NCI-H1436 treated with DMSO at 0.1 percent for 48 hours (cell line): ENCODE measurements around the gene PDE10A.
"Not testable (repeated sequence)": the region's sequence is repeated elsewhere in the genome, so short reads cannot be mapped to it uniquely, and the experiment has no call there.

Experiments used
- DNase-seq: peaks from one replicate; lab custom pipeline; 2025; lab: John Stamatoyannopoulos, UW

The PDE10A gene

GRCh38 chr6:165551828-165552227 lies 111.2 kb downstream of the PDE10A start:
- DNase-seq = no peak

GRCh38 chr6:165548450-165548849 lies 114.6 kb downstream of the PDE10A start:
- no peak for DNase-seq

- DNase-seq = no peak
Observed at GRCh38 chr6:165545806-165546205, 117.2 kb downstream of the PDE10A start.

- DNase-seq = no peak
Observed at GRCh38 chr6:165543781-165544180, 119.3 kb downstream of the PDE10A start.

GRCh38 chr6:165536911-165537310 lies 126.1 kb downstream of the PDE10A start:
- no peak for DNase-seq

- no peak for DNase-seq
Observed at GRCh38 chr6:165519316-165519715, 143.7 kb downstream of the PDE10A start.

DNA sequence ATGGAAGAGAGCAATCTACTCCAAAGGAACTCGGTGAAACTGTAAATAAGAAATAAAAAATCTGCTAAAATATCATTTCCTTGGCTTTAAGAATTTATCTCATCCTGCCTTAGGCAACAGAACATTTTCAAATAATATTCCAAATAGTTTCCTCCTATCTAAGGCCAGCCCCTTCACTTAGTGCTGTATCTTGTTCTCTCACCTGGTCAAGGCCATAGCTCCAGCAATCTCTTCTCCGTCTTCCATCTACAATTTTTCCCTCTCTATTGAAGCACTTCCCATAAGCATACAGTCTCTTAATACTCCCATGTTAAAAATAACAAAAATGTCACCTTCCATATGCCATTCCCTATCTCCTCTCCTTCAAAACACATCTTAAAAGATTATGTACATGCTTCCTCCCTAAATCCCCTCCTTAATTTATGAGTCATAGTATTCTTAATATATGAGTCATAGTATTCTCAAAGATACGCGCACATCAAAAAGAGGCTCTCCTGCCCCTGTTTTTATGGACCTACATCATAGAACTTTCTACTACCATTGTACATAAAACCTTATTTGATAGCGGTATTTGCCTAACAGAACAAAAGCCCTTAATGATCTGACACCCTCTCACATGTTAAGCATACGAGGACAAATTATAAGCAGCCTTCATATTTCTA lies 146.9 kb downstream of the PDE10A start:
- DNase-seq = no peak

- DNase-seq = no peak
Observed at GRCh38 chr6:165514621-165515020, 148.4 kb downstream of the PDE10A start.

- no peak for DNase-seq
Observed at GRCh38 chr6:165511807-165512206, 151.2 kb downstream of the PDE10A start.

DNA sequence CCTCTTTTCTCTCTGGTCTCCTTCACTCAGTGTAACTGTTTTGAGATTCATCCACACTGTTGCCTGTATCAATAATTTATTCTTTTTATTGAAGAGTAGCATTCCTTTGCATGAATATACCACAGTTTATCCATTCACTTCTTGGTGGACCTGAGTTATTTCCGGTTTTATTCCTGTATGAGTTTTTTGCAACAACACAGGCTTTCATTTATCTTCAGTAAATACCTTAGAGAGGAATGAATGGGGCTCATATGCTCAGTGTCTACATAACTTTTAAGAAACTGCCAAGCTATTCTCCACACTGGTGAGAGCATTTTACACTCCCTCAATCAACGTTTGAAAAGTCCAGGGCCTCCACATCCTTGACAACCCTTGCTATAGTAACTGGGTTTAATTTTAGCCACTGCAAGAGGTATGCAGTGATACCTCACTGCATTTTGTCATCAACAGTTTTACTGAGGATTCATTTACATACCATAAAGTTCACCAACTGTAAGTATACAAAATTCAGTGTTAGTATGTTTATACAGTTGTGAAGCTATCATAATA lies 154.6 kb downstream of the PDE10A start:
- no peak for DNase-seq

- no peak for DNase-seq
Observed at GRCh38 chr6:165506657-165507056, 156.4 kb downstream of the PDE10A start.

DNA sequence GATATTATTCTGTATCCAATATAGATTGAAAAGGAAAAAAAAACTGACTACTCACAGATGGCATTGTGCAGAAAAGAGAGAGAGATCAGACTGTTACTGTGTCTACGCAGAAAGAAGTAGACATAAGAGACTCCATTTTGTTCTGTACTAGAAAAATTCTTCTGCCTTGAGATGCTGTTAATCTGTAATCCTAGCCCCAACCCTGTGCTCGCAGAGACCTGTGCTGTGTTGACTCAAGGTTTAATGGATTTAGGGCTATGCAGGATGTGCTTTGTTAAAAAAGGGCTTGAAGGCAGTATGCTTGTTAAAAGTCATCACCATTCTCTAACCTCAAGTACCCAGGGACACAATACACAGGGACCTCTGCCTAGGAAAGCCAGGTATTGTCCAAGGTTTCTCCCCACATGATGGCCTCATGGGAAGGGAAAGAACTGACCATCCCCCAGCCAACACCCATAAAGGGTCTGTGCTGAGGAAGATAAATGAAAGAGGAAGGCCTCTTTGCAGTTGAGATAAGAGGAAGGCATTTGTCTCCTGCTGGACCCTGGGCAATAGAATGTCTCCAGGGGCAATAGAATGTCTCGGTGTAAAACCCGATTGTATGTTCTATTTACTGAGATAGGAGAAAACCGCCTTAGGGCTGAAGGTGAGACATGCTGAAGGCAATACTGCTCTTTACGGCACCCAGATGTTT lies 162.7 kb downstream of the PDE10A start:
- DNase-seq = not testable (repeated sequence)

GRCh38 chr6:165497472-165497871 lies 165.6 kb downstream of the PDE10A start:
- no peak for DNase-seq

- DNase-seq = no peak
Observed at GRCh38 chr6:165488624-165489295, 174.3 kb downstream of the PDE10A start.

DNA sequence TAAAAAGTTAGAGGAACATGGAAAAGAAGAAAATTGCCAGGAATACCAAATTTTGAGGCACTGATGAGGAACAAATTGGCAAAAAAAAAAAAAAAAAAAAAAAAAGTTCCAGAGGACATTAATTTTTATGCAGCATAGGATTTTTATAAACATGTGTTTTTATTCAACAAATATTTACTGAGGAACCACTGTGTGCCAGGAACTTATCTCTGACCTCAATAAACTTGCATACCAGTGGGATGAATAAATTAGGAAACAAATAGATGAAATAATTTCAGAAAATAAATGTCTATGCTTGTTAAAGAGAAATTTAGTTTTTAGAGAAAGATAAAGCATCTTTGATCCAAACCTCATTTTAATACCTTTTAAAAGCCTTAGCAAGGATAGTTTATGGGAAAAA lies 175.1 kb downstream of the PDE10A start:
- DNase-seq = no peak

DNA sequence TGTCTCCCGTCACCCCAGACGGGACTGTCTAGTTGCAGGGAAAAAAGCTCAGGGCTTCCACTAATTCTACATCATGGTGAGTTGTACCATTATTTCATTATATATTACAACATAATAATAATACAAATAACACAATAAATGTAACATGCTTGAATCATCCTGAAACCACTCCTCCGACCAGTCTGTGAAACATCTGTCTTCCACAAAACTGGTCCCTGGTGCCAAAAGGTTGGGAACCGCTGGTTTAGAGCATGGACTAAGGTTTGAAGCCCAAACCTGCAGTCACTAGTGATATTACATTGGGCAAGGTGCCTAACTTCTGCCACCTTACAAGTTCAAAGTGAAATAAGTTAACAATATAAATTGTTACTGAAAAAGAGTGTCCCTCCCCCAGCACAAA lies 175.7 kb downstream of the PDE10A start:
- DNase-seq = no peak

GRCh38 chr6:165486183-165487137 lies 176.6 kb downstream of the PDE10A start:
- DNase-seq = no peak

GRCh38 chr6:165484178-165484889 lies 178.7 kb downstream of the PDE10A start:
- no peak for DNase-seq

GRCh38 chr6:165481921-165482320 lies 181.1 kb downstream of the PDE10A start:
- DNase-seq = no peak

DNA sequence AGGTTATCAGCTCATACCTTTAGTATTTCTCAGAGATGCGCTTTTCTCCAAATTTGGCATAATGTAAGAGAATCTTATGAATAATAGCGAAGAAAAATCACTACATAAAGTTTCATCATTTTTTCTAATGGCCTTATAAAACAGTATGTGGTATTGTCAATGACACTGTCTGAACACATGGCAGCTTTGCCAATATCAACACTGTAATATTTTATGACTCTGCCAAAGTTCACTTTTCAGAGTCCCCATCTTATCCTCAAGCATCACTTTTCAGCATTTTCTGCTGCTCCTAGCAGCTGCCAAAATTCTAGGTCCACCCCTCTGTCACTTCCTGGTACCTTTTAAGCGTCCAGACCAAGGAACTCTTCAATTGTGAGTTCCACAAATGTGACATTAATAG lies 182.1 kb downstream of the PDE10A start:
- no peak for DNase-seq

GRCh38 chr6:165478581-165478980 lies 184.5 kb downstream of the PDE10A start:
- DNase-seq = no peak
